ENCODE measurements around the gene PHLPP1. TPM values are rescaled to one million over a fixed set of nuclear protein-coding genes. Genes with fewer than 3 reads are reported as not detected.

The PHLPP1 gene
- total RNA-seq, 1 experiment from 2014 or later, result 39.9 TPM

GRCh38 chr18:62714671-62715435 lies 488 bp upstream of the PHLPP1 start:
- Histone ChIP-seq H3T11ph (ENCODE audit: low read length) (no peak overlapping the region), H3K23me2 (ENCODE audit: insufficient read length, low read depth, low read length, poor library complexity, severe bottlenecking) (peaks cover 3% of the 10 kb centered on the region), H2BK20ac (ENCODE audit: low read depth, low read length, poor library complexity, severe bottlenecking) (no peak overlapping the region), H4K91ac (ENCODE audit: insufficient read length, low read depth, low read length) (no peak overlapping the region), H2BK120ac (ENCODE audit: low read depth, low read length, poor library complexity, severe bottlenecking) (no peak overlapping the region), H4K8ac (replicated peaks; ENCODE audit: insufficient read length, low read depth, low read length) (no peak overlapping the region), H2BK5ac (ENCODE audit: insufficient read length, low read length) (no peak overlapping the region), H3K23ac (ENCODE audit: insufficient read length, low read depth, low read length) (no peak overlapping the region), H3K27ac (ENCODE audit: insufficient read length, low read depth, low read length) (peak overlapping the region; percentile 27), H3K4me2 (ENCODE audit: insufficient read depth, insufficient read length, low read length) (peak overlapping the region; percentile 57), H4K5ac (ENCODE audit: insufficient read length, low read depth, low read length) (no peak overlapping the region), H3K14ac (ENCODE audit: insufficient read depth, low read length) (peak overlapping the region; percentile 95; the same call in 1 of the 2 replicates), H3K79me1 (ENCODE audit: insufficient read depth, low read depth, low read length, poor library complexity, severe bottlenecking) (no peaks in the 10 kb centered on the region), H4K20me1 (ENCODE audit: control insufficient read depth, insufficient read depth, insufficient read length) (no peaks in the 10 kb centered on the region), H3K9ac (ENCODE audit: extremely low read depth, insufficient read length, low read length) (peak overlapping the region; percentile 60), H2AK5ac (ENCODE audit: insufficient read length, low read length) (no peak overlapping the region), H3K18ac (ENCODE audit: insufficient read length, low read depth, low read length) (no peak overlapping the region), H3K79me2 (ENCODE audit: insufficient read depth, low read length) (peaks cover 28% of the 10 kb centered on the region), H3K27me3 (ENCODE audit: insufficient read depth, low read length) (no peaks in the 10 kb centered on the region), H2BK15ac (ENCODE audit: low read depth, low read length) (no peak overlapping the region), H3K56ac (ENCODE audit: insufficient read length, low read depth, low read length) (no peak overlapping the region), H3K9me3 (ENCODE audit: control insufficient read depth, low read depth, low read length) (no peaks in the 10 kb centered on the region), H3K4me1 (ENCODE audit: insufficient read depth, low read length) (no peaks in the 10 kb centered on the region), H3K4ac (ENCODE audit: low read depth, low read length) (no peak overlapping the region), H2AFZ (ENCODE audit: low read length) (no peak overlapping the region), H2BK12ac (ENCODE audit: insufficient read length, low read depth, low read length) (no peak overlapping the region)
- Mint-ChIP-seq H3K27me3 (ENCODE audit: low read depth) (no peaks in the 10 kb centered on the region), H3K36me3 (ENCODE audit: insufficient read depth in 1 of 3, low read depth in 3 of 3) (peaks cover 0 to 13% (median 5%) of the 10 kb centered on the region in 3 experiments; a peak in 5 of 7 replicates), H3K4me3 (peak overlapping the region; percentile 81 to 83), H3K27ac (peak overlapping the region; percentile 98 to 99 (median 99)), H3K4me1 (peaks cover 34 to 36% of the 10 kb centered on the region in 2 experiments), H3K9me3 (no peaks in the 10 kb centered on the region; a peak in 2 of 5 replicates)
- WGBS (ENCODE audit: extremely low coverage, insufficient read length, low lambda C conversion rate), result no CpG with 5 or more reads among the region's 50 CpGs
- peak; percentile 84 for TF ChIP-seq CTCF (conservative IDR thresholded peaks at IDR 0.05)
- DNase-seq, result peak; percentile 100

Data from H9 (cell line).